Neuronal stem cell (in vitro differentiated cells): Measurements from ENCODE around the gene PRKCE.
A peak's percentile ranks its signal among the peaks of the same experiment; 100 is the strongest.

ENCODE experiments used
- DNase-seq: peaks from one replicate; pipeline ENCODE4 v3.0.0-alpha.2; 2013; ENCODE audit warnings: low spot score
- H2AFZ ChIP-seq: one replicate; pipeline ENCODE4 v1.6.1; 2013; ENCODE audit warnings: mild to moderate bottlenecking, low read length, inconsistent platforms
- H2AK5ac ChIP-seq: 2 replicates; pipeline ENCODE4 v1.6.1; 2013; ENCODE audit warnings: low read depth, mild to moderate bottlenecking, inconsistent platforms, low read length, moderate library complexity, mixed read lengths
- H2BK120ac ChIP-seq: 2 replicates; pipeline ENCODE4 v1.6.1; 2013; ENCODE audit warnings: low read depth, mild to moderate bottlenecking, inconsistent platforms, low read length, moderate library complexity, mixed read lengths
- H2BK12ac ChIP-seq: one replicate; pipeline ENCODE4 v1.6.1; 2013; ENCODE audit warnings: low read length, inconsistent platforms
- H2BK15ac ChIP-seq: 2 replicates; pipeline ENCODE4 v1.6.1; 2013; ENCODE audit warnings: mild to moderate bottlenecking, low read length, inconsistent platforms, mixed read lengths
- H2BK5ac ChIP-seq: one replicate; pipeline ENCODE4 v1.6.1; 2013; ENCODE audit warnings: inconsistent platforms, mild to moderate bottlenecking, low read length, moderate library complexity
- H3K14ac ChIP-seq: one replicate; pipeline ENCODE4 v1.6.1; 2013; ENCODE audit warnings: low read length, inconsistent platforms
- H3K18ac ChIP-seq: 2 replicates; pipeline ENCODE4 v1.6.1; 2013; ENCODE audit warnings: low read length, inconsistent platforms
- H3K23ac ChIP-seq: 2 replicates; pipeline ENCODE4 v1.6.1; 2013; ENCODE audit warnings: low read depth, mild to moderate bottlenecking, mixed read lengths, low read length, inconsistent platforms; ENCODE audit not compliant: poor library complexity
- H3K27ac ChIP-seq: replicated peaks from 3 replicates; pipeline ENCODE4 v1.5.1; 2013; ENCODE audit warnings: low read length, inconsistent platforms
- H3K27me3 ChIP-seq, 3 experiments: 2 replicates each; pipeline ENCODE4 v1.6.1; 2013; ENCODE audit warnings: low read length in 3 of 3, mild to moderate bottlenecking in 2 of 3, inconsistent platforms in 1 of 3, low read depth in 1 of 3, mixed read lengths in 1 of 3, moderate library complexity in 1 of 3; ENCODE audit not compliant: control insufficient read depth in 3 of 3, insufficient read depth in 3 of 3
- H3K36me3 ChIP-seq, 2 donors: replicated peaks in 1 of 2; 2 replicates each; pipeline ENCODE4 v1.6.1; 2013; ENCODE audit warnings: low read length in 2 of 2; ENCODE audit not compliant: control insufficient read depth in 2 of 2, insufficient read depth in 2 of 2
- H3K4ac ChIP-seq: 2 replicates; pipeline ENCODE4 v1.6.1; 2013; ENCODE audit warnings: inconsistent platforms, mild to moderate bottlenecking, low read length, moderate library complexity
- H3K4me1 ChIP-seq, 2 donors: 1 replicate in 1 of 2; 2 replicates in 1 of 2; pipeline ENCODE4 v1.6.1; 2013; ENCODE audit warnings: low read length in 2 of 2, low read depth in 1 of 2; ENCODE audit not compliant: control insufficient read depth in 2 of 2, insufficient read depth in 1 of 2
- H3K4me2 ChIP-seq: one replicate; pipeline ENCODE4 v1.6.1; 2013; ENCODE audit warnings: mild to moderate bottlenecking, low read length, inconsistent platforms; ENCODE audit not compliant: insufficient read depth, poor library complexity, severe bottlenecking
- H3K4me3 ChIP-seq, 2 donors: 2 replicates each; pipeline ENCODE4 v1.5.1; 2013; ENCODE audit warnings: low read length in 2 of 2, mild to moderate bottlenecking in 2 of 2, inconsistent platforms in 1 of 2, moderate library complexity in 1 of 2
- H3K79me1 ChIP-seq: one replicate; pipeline ENCODE4 v1.6.1; 2013; ENCODE audit warnings: low read depth, mild to moderate bottlenecking, inconsistent platforms, low read length, moderate library complexity
- H3K9ac ChIP-seq: one replicate; pipeline ENCODE4 v1.6.1; 2013; ENCODE audit warnings: mild to moderate bottlenecking, low read depth, low read length, inconsistent platforms; ENCODE audit not compliant: poor library complexity
- H3K9me3 ChIP-seq, 2 donors: replicated peaks in 1 of 2; 2 replicates each; pipeline versions ENCODE3 to v1.6.1; 2013; ENCODE audit warnings: low read length in 2 of 2, mild to moderate bottlenecking in 2 of 2, inconsistent platforms in 1 of 2, low read depth in 1 of 2, mixed read lengths in 1 of 2, moderate library complexity in 1 of 2; ENCODE audit not compliant: control insufficient read depth in 2 of 2, insufficient read depth in 1 of 2
- H4K8ac ChIP-seq: one replicate; pipeline ENCODE4 v1.6.1; 2013; ENCODE audit warnings: low read depth, mild to moderate bottlenecking, inconsistent platforms, low read length, moderate library complexity
- H4K91ac ChIP-seq: one replicate; pipeline ENCODE4 v1.6.1; 2013; ENCODE audit warnings: low read length, low read depth, mild to moderate bottlenecking, inconsistent platforms; ENCODE audit not compliant: poor library complexity
- WGBS, 2 donors: extraction: QIAGEN DNeasy Blood & Tissue Kit; methylation state at CpG; one replicate each; pipeline ENCODE4 v1.1.7; 2013; ENCODE audit warnings: missing lambda C conversion rate in 2 of 2, mixed read lengths in 1 of 2; ENCODE audit not compliant: insufficient read length in 2 of 2, insufficient replicate concordance in 1 of 2; ENCODE audit errors: extremely low coverage in 2 of 2; 5-methylcytosine and 5-hydroxymethylcytosine counted together

PRKCE gene

DNA sequence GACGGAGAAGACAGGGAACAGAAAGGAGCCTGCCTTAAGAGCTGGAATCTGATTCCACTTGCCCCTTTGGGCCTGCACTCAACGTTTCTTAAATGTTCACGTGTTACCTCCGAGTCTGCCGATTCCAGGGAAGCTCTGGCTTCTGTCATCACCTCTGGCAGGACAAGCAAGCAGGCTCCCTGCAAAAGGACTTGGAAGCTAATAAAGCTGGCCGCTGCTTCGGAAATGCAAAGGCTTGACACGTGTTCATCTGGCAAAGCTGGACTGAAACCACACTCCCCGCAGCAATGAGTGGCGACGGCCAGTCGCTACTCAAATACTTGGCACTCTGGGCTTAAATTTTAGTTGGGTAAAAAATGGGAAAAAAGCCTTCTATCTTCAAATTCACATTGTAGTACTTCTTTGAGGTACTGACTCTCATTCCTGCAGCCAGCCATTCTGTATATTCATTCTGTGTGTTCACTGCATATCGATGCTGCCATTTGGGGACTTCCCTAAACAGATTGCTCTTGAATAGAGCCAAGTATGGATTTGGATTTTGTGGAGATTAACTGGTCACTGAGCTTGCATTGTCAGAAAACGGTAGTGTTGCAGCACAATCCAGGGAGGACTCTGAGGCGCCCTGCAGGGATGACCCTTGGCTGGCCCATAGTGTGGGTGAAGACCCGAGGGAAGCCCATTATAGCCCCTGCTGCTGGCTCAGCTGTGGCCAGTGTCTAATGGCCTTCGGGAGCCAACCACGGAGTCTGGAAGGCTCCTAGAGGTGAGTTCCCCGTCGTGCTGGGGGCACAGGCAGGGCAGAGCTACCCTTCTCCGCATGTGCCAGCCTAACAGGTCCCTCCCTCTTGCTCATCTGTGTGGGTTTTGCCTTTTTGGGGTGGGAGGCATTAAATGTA lies 231.5 kb downstream of the PRKCE start:
- Histone ChIP-seq H2BK120ac (no peak overlapping the region), H2BK15ac (no peak overlapping the region), H4K8ac (no peak overlapping the region), H3K4me1 (peaks cover 0 to 9% of the 10 kb centered on the region in 2 donors), H3K4me3 (no peak overlapping the region), H2BK5ac (no peak overlapping the region), H2BK12ac (no peak overlapping the region), H3K4ac (no peak overlapping the region), H3K27ac (no peak overlapping the region), H2AK5ac (no peak overlapping the region), H3K36me3 (no peaks in the 10 kb centered on the region), H3K14ac (peak overlapping the region; percentile 11), H3K9me3 (peaks cover 0 to 1% of the 10 kb centered on the region in 2 donors), H3K79me1 (no peaks in the 10 kb centered on the region), H3K4me2 (no peak overlapping the region), H3K23ac (no peak overlapping the region), H3K9ac (no peak overlapping the region), H2AFZ (no peak overlapping the region), H3K18ac (no peak overlapping the region), H3K27me3 (no peaks in the 10 kb centered on the region), H4K91ac (no peak overlapping the region)
- no CpG with 5 or more reads among the region's 21 CpGs for WGBS, 2 donors
- no peak for DNase-seq

DNA sequence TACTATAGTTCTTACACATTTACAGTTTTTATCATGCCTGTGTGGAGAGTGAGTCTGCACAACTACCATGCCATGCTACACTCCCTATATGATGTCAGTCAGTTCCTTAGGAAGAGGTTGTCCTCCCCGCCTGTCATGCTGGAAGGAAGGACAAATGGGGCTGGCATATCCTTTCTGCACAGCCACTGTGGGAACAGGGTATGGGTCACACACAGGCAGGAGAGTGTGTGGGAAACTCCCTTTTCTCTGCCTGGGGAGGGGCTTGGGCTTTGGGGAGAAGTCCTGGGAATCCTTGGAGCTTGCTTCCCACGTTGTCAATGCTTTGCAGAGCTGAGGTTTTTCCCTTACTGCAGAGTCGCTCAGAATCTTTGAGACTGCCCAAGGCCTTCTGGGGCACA lies 232.1 kb downstream of the PRKCE start:
- Histone ChIP-seq H3K14ac (no peak overlapping the region), H2AFZ (no peak overlapping the region), H2AK5ac (no peak overlapping the region), H2BK15ac (no peak overlapping the region), H2BK12ac (no peak overlapping the region), H3K36me3 (no peaks in the 10 kb centered on the region), H4K91ac (no peak overlapping the region), H3K4me1 (peaks cover 0 to 9% of the 10 kb centered on the region in 2 donors), H2BK5ac (no peak overlapping the region), H3K4me3 (no peak overlapping the region), H2BK120ac (no peak overlapping the region), H4K8ac (no peak overlapping the region), H3K9me3 (no peaks in the 10 kb centered on the region), H3K23ac (no peak overlapping the region), H3K27me3 (no peaks in the 10 kb centered on the region), H3K4me2 (no peak overlapping the region), H3K18ac (no peak overlapping the region), H3K9ac (no peak overlapping the region), H3K27ac (no peak overlapping the region), H3K4ac (no peak overlapping the region), H3K79me1 (no peaks in the 10 kb centered on the region)
- no peak for DNase-seq
- no CpG with 5 or more reads among the region's 3 CpGs for WGBS, 2 donors

DNA sequence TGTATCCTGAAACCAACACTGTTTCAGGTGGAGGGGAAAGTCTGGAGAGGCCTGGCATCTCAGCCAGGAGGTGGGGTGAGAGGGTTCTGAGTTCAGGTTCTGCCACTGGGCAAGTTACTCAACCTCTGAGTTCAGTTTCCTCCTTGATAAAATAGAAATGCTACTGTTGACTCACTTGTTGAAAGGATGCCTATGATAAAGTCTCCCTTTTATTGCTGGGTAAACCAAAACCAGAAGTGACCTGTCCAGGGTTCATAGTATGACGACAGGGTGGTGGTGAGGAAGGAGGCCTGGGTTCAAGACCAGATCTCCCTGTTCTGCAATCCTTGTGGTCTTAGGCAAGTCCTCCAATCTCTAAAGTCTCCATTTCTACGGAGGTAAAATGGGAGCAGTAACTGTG lies 232.7 kb downstream of the PRKCE start:
- no peaks in the 10 kb centered on the region for H3K27me3 ChIP-seq
- H2BK15ac ChIP-seq: no peak overlapping the region
- no peak overlapping the region for H4K8ac ChIP-seq
- no peak overlapping the region for H2BK5ac ChIP-seq
- H2BK120ac ChIP-seq: no peak overlapping the region
- H2BK12ac ChIP-seq: no peak overlapping the region
- H3K18ac ChIP-seq: no peak overlapping the region
- H3K4me2 ChIP-seq: no peak overlapping the region
- no peak overlapping the region for H2AK5ac ChIP-seq
- no peaks in the 10 kb centered on the region for H3K79me1 ChIP-seq
- H3K27ac ChIP-seq: no peak overlapping the region
- no peak overlapping the region for H3K14ac ChIP-seq
- H3K4ac ChIP-seq: no peak overlapping the region
- no CpG with 5 or more reads among the region's 2 CpGs for WGBS, 2 donors
- no peak overlapping the region for H3K4me3 ChIP-seq
- no peak overlapping the region for H4K91ac ChIP-seq
- H3K9ac ChIP-seq: no peak overlapping the region
- no peaks in the 10 kb centered on the region for H3K9me3 ChIP-seq
- H3K23ac ChIP-seq: no peak overlapping the region
- no peak for DNase-seq
- no peaks in the 10 kb centered on the region for H3K36me3 ChIP-seq
- H3K4me1 ChIP-seq: peaks cover 0 to 9% of the 10 kb centered on the region in 2 donors
- no peak overlapping the region for H2AFZ ChIP-seq

DNA sequence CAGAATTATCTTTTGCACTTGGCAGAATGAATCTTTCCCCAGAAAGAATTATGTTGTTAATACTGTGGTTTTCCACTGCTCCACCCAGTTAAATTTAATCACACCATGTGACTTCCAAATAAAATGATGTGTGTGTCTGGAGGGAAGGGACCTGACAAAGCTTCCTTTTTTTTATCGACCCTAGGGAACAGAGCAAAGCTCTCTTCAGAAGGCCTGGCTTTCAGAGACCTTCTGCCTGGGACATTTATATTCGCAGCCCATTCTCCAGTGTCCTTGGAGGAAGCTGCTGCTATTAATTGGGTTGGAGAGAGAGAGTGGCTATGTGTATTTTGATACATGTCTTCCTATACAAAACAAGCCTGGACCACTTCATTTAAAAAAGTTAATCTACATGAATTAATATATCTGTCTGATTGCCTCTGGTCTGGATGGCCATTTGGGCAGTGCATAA lies 233.7 kb downstream of the PRKCE start:
- no peak overlapping the region for H2AFZ ChIP-seq
- H3K9me3 ChIP-seq: no peaks in the 10 kb centered on the region
- no peaks in the 10 kb centered on the region for H3K36me3 ChIP-seq
- no peak overlapping the region for H3K27ac ChIP-seq
- H3K4ac ChIP-seq: no peak overlapping the region
- H4K8ac ChIP-seq: no peak overlapping the region
- H2BK15ac ChIP-seq: no peak overlapping the region
- H3K18ac ChIP-seq: no peak overlapping the region
- no peak for DNase-seq
- H3K9ac ChIP-seq: no peak overlapping the region
- no peak overlapping the region for H2BK120ac ChIP-seq
- no peak overlapping the region for H2AK5ac ChIP-seq
- H2BK12ac ChIP-seq: no peak overlapping the region
- no peak overlapping the region for H3K14ac ChIP-seq
- H3K4me2 ChIP-seq: no peak overlapping the region
- no peak overlapping the region for H3K23ac ChIP-seq
- no peak overlapping the region for H4K91ac ChIP-seq
- H2BK5ac ChIP-seq: no peak overlapping the region
- no peak overlapping the region for H3K4me3 ChIP-seq
- peaks cover 0 to 9% of the 10 kb centered on the region in 2 donors for H3K4me1 ChIP-seq
- no peaks in the 10 kb centered on the region for H3K27me3 ChIP-seq
- H3K79me1 ChIP-seq: no peaks in the 10 kb centered on the region
- WGBS, 2 donors: no CpG with 5 or more reads among the region's 2 CpGs
